Spleen (tissue), 7 donors: ENCODE data around the gene E4F1.

Experiments
- POLR2A ChIP-seq, 3 donors: fragments of 450-650 bp; IDR thresholded peaks; one replicate each; pipeline ENCODE4 v1.5.1; 2017; ENCODE audit warnings: antibody characterized with exemption in 3 of 3, mild to moderate bottlenecking in 1 of 3
- POLR2AphosphoS5 ChIP-seq, 3 donors: sonication (generic); formaldehyde crosslinking; IDR thresholded peaks; one replicate each; pipeline ENCODE4 v1.5.1; 2017; ENCODE audit warnings: antibody characterized with exemption in 3 of 3
- TF ChIP-seq, protein P1 (sequence below), 11 experiments: fragments of 200-600 bp in 7 of 11; fragments of 450-650 bp in 4 of 11; sonication (generic) in 4 of 11; IDR thresholded peaks in 8 of 11; conservative IDR thresholded peaks in 3 of 11; 1 replicate in 7 of 11; 2 replicates in 4 of 11; pipeline versions ENCODE4 v1.4.0 to v1.8.0; 2016 to 2021; ENCODE audit warnings: antibody characterized with exemption in 11 of 11, inconsistent platforms in 4 of 11, mild to moderate bottlenecking in 1 of 11
- donor health status: DM: no; HTN: no; CAD: no; lungs with moderate emphysema.
- donor health status: DM: no; HTN: no; CAD: no.
- donor health status: DM: no; HTN: no; CAD: no.

DNA sequence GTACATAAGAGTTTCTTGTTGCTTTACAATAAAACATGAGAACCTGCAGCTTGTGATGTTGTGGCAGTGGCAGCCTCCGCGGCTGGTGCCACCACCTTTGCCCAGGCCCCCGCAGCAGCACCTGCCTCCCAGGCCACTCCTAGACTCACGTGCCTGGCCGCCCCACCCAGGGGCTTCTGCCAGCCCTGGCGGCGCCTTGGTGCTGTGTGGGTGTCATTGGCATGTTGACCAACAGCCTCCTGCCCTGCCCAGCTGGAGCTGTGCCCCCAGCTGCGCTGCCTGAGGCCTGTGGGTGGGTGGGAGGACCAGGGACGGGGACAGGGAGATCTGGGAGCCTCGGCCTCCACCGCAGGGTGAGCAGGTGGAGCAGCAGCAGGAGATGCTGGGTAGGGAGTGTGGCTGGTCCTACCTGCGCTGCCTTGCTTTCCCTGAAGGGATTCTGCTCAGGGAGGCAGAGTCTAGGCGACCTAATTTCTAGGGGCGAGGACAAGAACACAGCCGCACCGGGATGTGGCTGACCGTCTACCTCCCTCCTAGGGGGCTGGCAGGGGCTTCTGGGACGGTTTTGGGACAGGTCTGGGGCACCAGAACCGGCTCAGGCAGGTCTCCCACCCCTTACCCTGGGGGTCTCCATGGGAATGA lies 12.4 kb downstream of the E4F1 start:
- TF ChIP-seq, protein P1, sequence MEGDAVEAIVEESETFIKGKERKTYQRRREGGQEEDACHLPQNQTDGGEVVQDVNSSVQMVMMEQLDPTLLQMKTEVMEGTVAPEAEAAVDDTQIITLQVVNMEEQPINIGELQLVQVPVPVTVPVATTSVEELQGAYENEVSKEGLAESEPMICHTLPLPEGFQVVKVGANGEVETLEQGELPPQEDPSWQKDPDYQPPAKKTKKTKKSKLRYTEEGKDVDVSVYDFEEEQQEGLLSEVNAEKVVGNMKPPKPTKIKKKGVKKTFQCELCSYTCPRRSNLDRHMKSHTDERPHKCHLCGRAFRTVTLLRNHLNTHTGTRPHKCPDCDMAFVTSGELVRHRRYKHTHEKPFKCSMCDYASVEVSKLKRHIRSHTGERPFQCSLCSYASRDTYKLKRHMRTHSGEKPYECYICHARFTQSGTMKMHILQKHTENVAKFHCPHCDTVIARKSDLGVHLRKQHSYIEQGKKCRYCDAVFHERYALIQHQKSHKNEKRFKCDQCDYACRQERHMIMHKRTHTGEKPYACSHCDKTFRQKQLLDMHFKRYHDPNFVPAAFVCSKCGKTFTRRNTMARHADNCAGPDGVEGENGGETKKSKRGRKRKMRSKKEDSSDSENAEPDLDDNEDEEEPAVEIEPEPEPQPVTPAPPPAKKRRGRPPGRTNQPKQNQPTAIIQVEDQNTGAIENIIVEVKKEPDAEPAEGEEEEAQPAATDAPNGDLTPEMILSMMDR (IDR thresholded peaks at IDR 0.05 in 8 of 11, conservative IDR thresholded peaks at IDR 0.05 in 3 of 11), result no peak
- TF ChIP-seq POLR2A (IDR thresholded peaks at IDR 0.05), result no peak
- no peak for TF ChIP-seq POLR2AphosphoS5 (IDR thresholded peaks at IDR 0.05)
